GM23338 (cell line): ENCODE data around the gene CUBN.

Experiments
- CREB1 ChIP-seq: fragments of 250-450 bp; sonication (Bioruptor Pico); IDR thresholded peaks from 2 replicates; pipeline ENCODE4 v1.5.0; 2020; ENCODE audit warnings: low read depth, mild to moderate bottlenecking, moderate library complexity
- EZH2 ChIP-seq: fragments of 200-600 bp; sonication (generic); IDR thresholded peaks from one replicate; pipeline ENCODE4 v1.8.0; 2017; ENCODE audit warnings: antibody characterized with exemption, mild to moderate bottlenecking, low read depth; ENCODE audit not compliant: unreplicated experiment
- EZH2phosphoT487 ChIP-seq: fragments of 200-600 bp; sonication (generic); IDR thresholded peaks from one replicate; pipeline ENCODE4 v1.8.1; 2018; ENCODE audit warnings: antibody characterized with exemption; ENCODE audit not compliant: unreplicated experiment
- JUNB ChIP-seq: IDR thresholded peaks from one replicate; pipeline ENCODE4 v1.6.1; 2016; ENCODE audit warnings: antibody characterized with exemption; ENCODE audit not compliant: unreplicated experiment
- NANOG ChIP-seq: IDR thresholded peaks from 2 replicates; pipeline ENCODE4 v1.6.1; 2016; ENCODE audit warnings: antibody characterized with exemption, borderline replicate concordance
- POLR2AphosphoS5 ChIP-seq: IDR thresholded peaks from 2 replicates; pipeline ENCODE4 v1.6.1; 2016; ENCODE audit warnings: antibody characterized with exemption, low read depth
- REST ChIP-seq: IDR thresholded peaks from one replicate; pipeline ENCODE4 v1.6.1; 2018; ENCODE audit warnings: antibody characterized with exemption; ENCODE audit not compliant: unreplicated experiment
- STAT1 ChIP-seq: IDR thresholded peaks from one replicate; pipeline ENCODE4 v1.6.1; 2016; ENCODE audit warnings: antibody characterized with exemption; ENCODE audit not compliant: unreplicated experiment
- ZNF114 ChIP-seq: fragments of 250-450 bp; sonication (Bioruptor Pico); IDR thresholded peaks from 2 replicates; pipeline ENCODE4 v1.5.0; 2020; ENCODE audit warnings: mild to moderate bottlenecking, moderate library complexity
- TF ChIP-seq, protein P1 (sequence below), 2 experiments: fragments of 200-600 bp in 1 of 2; sonication (generic) in 1 of 2; conservative IDR thresholded peaks; 2 replicates each; pipeline versions ENCODE4 v1.5.1 to v1.6.1; 2016 to 2017; ENCODE audit warnings: antibody characterized with exemption in 2 of 2, low read depth in 2 of 2, mild to moderate bottlenecking in 2 of 2, moderate library complexity in 1 of 2
- TF ChIP-seq, protein P2 (sequence below): IDR thresholded peaks from 2 replicates; pipeline ENCODE4 v1.6.1; 2016; ENCODE audit warnings: antibody characterized with exemption

- TF ChIP-seq, protein P1, sequence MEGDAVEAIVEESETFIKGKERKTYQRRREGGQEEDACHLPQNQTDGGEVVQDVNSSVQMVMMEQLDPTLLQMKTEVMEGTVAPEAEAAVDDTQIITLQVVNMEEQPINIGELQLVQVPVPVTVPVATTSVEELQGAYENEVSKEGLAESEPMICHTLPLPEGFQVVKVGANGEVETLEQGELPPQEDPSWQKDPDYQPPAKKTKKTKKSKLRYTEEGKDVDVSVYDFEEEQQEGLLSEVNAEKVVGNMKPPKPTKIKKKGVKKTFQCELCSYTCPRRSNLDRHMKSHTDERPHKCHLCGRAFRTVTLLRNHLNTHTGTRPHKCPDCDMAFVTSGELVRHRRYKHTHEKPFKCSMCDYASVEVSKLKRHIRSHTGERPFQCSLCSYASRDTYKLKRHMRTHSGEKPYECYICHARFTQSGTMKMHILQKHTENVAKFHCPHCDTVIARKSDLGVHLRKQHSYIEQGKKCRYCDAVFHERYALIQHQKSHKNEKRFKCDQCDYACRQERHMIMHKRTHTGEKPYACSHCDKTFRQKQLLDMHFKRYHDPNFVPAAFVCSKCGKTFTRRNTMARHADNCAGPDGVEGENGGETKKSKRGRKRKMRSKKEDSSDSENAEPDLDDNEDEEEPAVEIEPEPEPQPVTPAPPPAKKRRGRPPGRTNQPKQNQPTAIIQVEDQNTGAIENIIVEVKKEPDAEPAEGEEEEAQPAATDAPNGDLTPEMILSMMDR (conservative IDR thresholded peaks at IDR 0.05; ENCODE audit: low read depth in 2 of 2): no peak
- TF ChIP-seq NANOG (no peak), POLR2AphosphoS5 (no peak), EZH2phosphoT487 (no peak), REST (no peak), CREB1 (CRISPR knock-in tag) (no peak), EZH2 (no peak), ZNF114 (CRISPR knock-in tag) (no peak), JUNB (no peak), STAT1 (no peak)
- TF ChIP-seq, protein P2, sequence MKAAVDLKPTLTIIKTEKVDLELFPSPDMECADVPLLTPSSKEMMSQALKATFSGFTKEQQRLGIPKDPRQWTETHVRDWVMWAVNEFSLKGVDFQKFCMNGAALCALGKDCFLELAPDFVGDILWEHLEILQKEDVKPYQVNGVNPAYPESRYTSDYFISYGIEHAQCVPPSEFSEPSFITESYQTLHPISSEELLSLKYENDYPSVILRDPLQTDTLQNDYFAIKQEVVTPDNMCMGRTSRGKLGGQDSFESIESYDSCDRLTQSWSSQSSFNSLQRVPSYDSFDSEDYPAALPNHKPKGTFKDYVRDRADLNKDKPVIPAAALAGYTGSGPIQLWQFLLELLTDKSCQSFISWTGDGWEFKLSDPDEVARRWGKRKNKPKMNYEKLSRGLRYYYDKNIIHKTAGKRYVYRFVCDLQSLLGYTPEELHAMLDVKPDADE: no peak
These were observed 15.6 kb upstream of the CUBN start for GRCh38 chr10:17145239-17145638.
